ENCODE measurements around the gene OTOG. TPM values are rescaled to one million over a fixed set of nuclear protein-coding genes. Genes with fewer than 3 reads are reported as not detected.

OTOG gene
- total and polyA plus RNA-seq, 2 of the 8 experiments (the other 6 are each of a cell fraction or from before 2014, with no cell fraction given): 0.41 to 1.5 TPM

GRCh38 chr11:17556999-17557398 lies 9.9 kb downstream of the OTOG start:
- 94% methylated on average over 8 of the region's 8 CpGs; no CpG with 5 or more reads in 1 of the 2 experiments for WGBS, 2 experiments (ENCODE audit: extremely low coverage in 1 of 2, insufficient coverage in 1 of 2, insufficient read length in 1 of 2, insufficient replicate concordance in 2 of 2, low coverage in 1 of 2, low lambda C conversion rate in 2 of 2, missing lambda C conversion rate in 1 of 2)
- CTCF ChIA-PET (ENCODE audit: partially characterized antibody): interaction anchor here (8.7 to 9.4 kb wide), 2 partner anchors 7 to 21 kb away, joined by 54 to 98 read pairs; partner anchors contain the start of gene OTOG
- TF ChIP-seq SP2 (IDR thresholded peaks at IDR 0.05; ENCODE audit: low read length): no peak
- no peak for TF ChIP-seq SP4 (IDR thresholded peaks at IDR 0.05; ENCODE audit: low read length)
- no peak for TF ChIP-seq ATF3 (IDR thresholded peaks at IDR 0.05; ENCODE audit: insufficient read depth, low read depth, low read length)
- no peak for TF ChIP-seq EP300 (IDR thresholded peaks at IDR 0.05; ENCODE audit: borderline replicate concordance in 1 of 2, low read depth in 2 of 2, low read length in 2 of 2)
- TF ChIP-seq MAX (IDR thresholded peaks at IDR 0.05): no peak
- no peak for TF ChIP-seq E2F6 (IDR thresholded peaks at IDR 0.05)
- no peak for TF ChIP-seq TBP (IDR thresholded peaks at IDR 0.05; ENCODE audit: low read depth, low read length)
- no peak for TF ChIP-seq HDAC2 (IDR thresholded peaks at IDR 0.05; ENCODE audit: borderline replicate concordance in 1 of 2, low read depth in 2 of 2, low read length in 2 of 2)
- no peak for TF ChIP-seq SRF (IDR thresholded peaks at IDR 0.05; ENCODE audit: low read depth, low read length)
- no peak for TF ChIP-seq NANOG (IDR thresholded peaks at IDR 0.05; ENCODE audit: insufficient read depth, low read depth, low read length, poor library complexity, severe bottlenecking)
- TF ChIP-seq TEAD4 (IDR thresholded peaks at IDR 0.05; ENCODE audit: low read depth, low read length): no peak
- TF ChIP-seq MAFK (IDR thresholded peaks at IDR 0.05; ENCODE audit: low read depth, low read length): no peak

More at GRCh38 chr11:17556999-17557398, 9.9 kb downstream of the OTOG start:
- no peak overlapping the region for H4K91ac ChIP-seq (replicated peaks; ENCODE audit: insufficient read length, low read length)
- no peak overlapping the region for H2AK5ac ChIP-seq (ENCODE audit: low read depth, low read length)
- H3K9me3 ChIP-seq (ENCODE audit: insufficient read depth in 2 of 2, low read depth in 1 of 2, low read length in 1 of 2): no peaks in the 10 kb centered on the region
- H2BK12ac ChIP-seq (ENCODE audit: low read depth, low read length): no peak overlapping the region
- no peak overlapping the region for H3K4me3 ChIP-seq (ENCODE audit: extremely low read depth in 1 of 4, insufficient read depth in 2 of 4, low read depth in 3 of 4, low read length in 4 of 4)
- H3K27me3 ChIP-seq (replicated peaks in 1 of 4; ENCODE audit: control insufficient read depth in 3 of 4, extremely low read depth in 1 of 4, insufficient read depth in 3 of 4, low read length in 3 of 4): no peaks in the 10 kb centered on the region
- no peak overlapping the region for H3K4ac ChIP-seq (replicated peaks; ENCODE audit: insufficient read length, low read depth, low read length)
- no peak overlapping the region for H4K8ac ChIP-seq (ENCODE audit: extremely low read depth, insufficient read depth, low read length)
- no peaks in the 10 kb centered on the region for H3K79me1 ChIP-seq (ENCODE audit: low read depth, low read length)
- POLR2A ChIA-PET (ENCODE audit: partially characterized antibody): no interaction called here
- H3K4me2 ChIP-seq (ENCODE audit: insufficient read depth in 1 of 2, low read depth in 2 of 2, low read length in 2 of 2): no peak overlapping the region
- no peaks in the 10 kb centered on the region; the same call in 1 of the 2 replicates for H3K23me2 ChIP-seq (ENCODE audit: low read depth, low read length)
- H4K5ac ChIP-seq (ENCODE audit: insufficient read length, low read depth, low read length): no peak overlapping the region
- H2BK5ac ChIP-seq (ENCODE audit: low read depth, low read length): no peak overlapping the region
- no peak overlapping the region for H3K18ac ChIP-seq (ENCODE audit: extremely low read depth, low read length)
- no peaks in the 10 kb centered on the region for H3K79me2 ChIP-seq (ENCODE audit: control insufficient read depth in 1 of 2, insufficient read depth in 2 of 2, low read length in 2 of 2)
- H3K27ac ChIP-seq (ENCODE audit: low read depth, low read length): no peak overlapping the region
- no peaks in the 10 kb centered on the region for H4K20me1 ChIP-seq (replicated peaks in 1 of 2; ENCODE audit: control insufficient read depth in 1 of 2, insufficient read depth in 2 of 2, low read length in 2 of 2)
- no peak overlapping the region for H3K56ac ChIP-seq (replicated peaks; ENCODE audit: insufficient read length, low read depth, low read length)
- no peaks in the 10 kb centered on the region for H3K4me1 ChIP-seq (replicated peaks in 1 of 4; ENCODE audit: control insufficient read depth in 3 of 4, insufficient read depth in 4 of 4, low read length in 3 of 4)
- FAIRE-seq: no peak
- H3K9ac ChIP-seq (replicated peaks in 1 of 4; ENCODE audit: extremely low read depth in 1 of 4, low read depth in 3 of 4, low read length in 3 of 4): no peak overlapping the region
- no peak overlapping the region for H2BK20ac ChIP-seq (ENCODE audit: low read length)
- no peak overlapping the region for H3K14ac ChIP-seq (ENCODE audit: insufficient read length)
- H2BK15ac ChIP-seq (ENCODE audit: low read length): no peak overlapping the region
- H3K23ac ChIP-seq (ENCODE audit: insufficient read length): no peak overlapping the region
- no peak for DNase-seq (ENCODE audit: low read depth in 1 of 2, low spot score in 2 of 2)
- H3K36me3 ChIP-seq (ENCODE audit: control insufficient read depth in 2 of 4, insufficient read depth in 4 of 4, low read length in 3 of 4): no peaks in the 10 kb centered on the region
- no peak overlapping the region for H2BK120ac ChIP-seq (replicated peaks; ENCODE audit: low read depth, low read length)
- no peak overlapping the region for H2AFZ ChIP-seq (ENCODE audit: low read length)
